GM11168 (cell line): Measurements from ENCODE around the gene ACOT13.
"Not testable (repeated sequence)": the region's sequence is repeated elsewhere in the genome, so short reads cannot be mapped to it uniquely, and the experiment has no call there.

ENCODE experiments used
- in situ Hi-C: fragments of 300-500 bp; cut with MboI; formaldehyde crosslinking; loops from one replicate; pipeline ENCODE4 v1.12.0; 2022; ENCODE audit warnings: low sequenced_read_pairs; ENCODE audit not compliant: unreplicated experiment

The ACOT13 gene

DNA sequence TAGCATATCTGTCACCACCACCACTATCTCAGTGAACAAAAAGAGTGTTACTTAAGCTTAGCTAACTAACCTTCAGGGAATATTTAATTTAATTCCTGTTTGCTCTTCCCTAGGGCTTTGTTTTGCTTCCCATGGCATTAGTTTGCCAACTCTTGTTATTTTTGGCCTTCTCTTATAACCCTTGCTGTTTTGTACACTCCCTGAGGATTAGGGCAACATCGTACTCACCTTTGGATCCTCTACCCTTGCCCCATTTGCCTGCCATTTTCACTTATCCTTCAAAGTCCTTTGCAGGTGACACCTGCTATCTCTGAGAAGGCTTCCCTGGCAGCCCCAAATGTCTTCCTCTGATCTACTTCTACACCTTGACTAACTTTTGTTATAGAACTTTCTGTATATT lies 23.7 kb downstream of the ACOT13 start:
- in situ Hi-C loops, result no loop called here

DNA sequence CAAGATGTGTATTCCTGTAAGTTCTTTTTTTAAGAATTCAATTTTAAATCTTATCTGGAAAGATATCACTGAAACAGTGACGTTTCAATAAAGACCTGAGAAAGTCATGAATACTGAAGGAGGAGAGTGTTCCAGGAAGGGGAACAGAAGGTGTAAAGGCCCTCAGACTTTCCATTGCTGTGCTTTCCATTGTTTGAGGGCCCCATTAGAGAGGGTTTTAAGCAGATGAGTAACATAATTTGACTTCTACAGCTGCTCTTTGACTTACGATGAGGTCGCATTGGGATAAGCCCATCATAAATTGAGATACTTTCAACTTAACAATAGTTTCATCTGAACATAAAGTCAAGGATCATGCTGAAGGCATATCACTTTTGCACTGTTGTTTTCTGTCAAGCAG lies 24.7 kb downstream of the ACOT13 start:
- in situ Hi-C loops, result no loop called here

DNA sequence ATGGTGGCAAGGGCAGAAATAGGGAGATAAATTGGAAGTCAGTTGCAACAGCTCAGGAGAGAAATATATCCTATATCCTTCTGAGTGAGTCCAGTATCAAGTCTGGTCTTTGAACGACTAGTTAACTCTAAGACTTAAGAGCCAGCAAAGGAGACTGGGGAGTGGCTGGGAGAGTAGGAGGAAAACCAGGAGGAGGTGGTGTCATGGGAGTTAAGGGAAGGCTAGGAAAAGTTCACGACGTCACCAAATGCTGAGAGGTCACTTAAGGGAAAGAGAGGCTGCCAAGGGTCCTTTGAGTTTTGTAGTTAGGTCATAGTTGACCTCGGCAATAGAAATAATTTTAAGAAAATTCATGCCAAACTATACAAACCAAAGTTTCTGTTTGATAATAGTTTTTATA lies 25.1 kb downstream of the ACOT13 start:
- in situ Hi-C loops, result no loop called here

DNA sequence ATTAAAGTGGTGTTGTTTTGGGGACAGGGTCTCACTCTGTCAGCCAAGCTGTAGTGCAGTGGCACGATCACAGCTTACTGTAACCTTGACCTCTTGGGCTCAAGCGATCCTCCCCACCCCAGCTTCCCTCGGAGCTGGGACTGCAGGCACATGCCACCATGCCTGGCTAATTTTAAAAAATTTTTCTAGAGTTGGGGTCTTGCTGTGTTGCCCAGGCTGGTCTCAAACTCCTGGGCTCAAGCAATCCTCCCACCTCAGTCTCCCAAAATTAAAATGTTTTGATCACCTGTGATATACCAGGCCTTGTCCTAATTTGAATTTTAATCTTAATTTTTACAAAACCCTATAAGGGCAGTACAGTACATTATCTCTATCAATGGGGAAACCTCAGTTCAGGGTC lies 25.5 kb downstream of the ACOT13 start:
- in situ Hi-C loops, result no loop called here

DNA sequence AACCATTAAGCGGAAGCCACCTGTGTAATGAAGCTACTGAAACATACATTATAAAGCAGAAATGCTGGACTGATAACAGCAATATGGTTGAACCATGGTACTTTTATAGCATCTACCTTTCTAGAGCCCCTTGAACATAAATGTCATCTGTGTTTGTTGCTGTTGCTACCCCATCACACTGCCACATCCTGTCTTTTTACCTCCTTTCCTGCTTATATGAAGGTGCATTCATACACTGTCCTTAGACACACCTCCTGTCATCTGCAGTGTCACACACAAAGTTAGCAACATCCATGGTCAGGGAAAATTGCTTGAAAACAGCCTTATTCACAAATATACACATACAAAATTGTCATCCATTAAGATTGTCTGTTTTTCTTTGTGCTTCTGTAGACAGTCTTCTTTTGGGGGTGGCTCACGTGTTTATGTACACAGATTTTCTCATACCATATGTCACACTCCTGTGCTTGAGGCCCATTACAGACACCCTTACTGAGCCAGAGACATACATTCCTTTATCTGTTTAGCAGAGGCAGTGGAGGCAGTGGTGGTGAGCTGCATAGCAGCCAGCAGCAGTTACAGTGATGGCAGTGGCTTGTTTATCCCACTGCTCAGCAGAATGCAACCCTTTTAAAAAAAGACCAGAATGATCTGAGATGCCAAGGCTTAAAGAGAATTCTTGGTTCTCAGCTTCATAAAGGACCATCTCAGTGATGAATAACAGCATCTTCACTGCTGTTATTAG lies 26.1 kb downstream of the ACOT13 start:
- in situ Hi-C loops, result no loop called here

DNA sequence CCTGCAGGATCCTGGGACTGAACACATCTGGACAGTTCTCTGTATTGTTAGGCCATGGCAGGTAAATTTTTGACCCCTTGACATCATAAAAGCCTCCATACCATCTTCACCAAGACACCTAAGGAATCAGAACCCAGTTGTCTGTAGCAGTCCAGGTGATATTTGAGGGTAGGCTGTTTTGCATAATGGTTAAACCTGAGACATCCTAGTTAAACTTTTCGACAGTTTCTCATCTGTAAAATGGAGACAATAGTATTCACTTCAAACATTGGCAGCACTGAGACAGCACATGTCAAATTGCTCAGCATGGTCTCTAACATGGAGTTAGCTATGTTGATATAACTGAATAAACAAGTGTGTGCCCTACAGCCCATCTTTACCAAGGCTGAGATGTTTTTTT lies 27.3 kb downstream of the ACOT13 start:
- in situ Hi-C loops, result no loop called here

DNA sequence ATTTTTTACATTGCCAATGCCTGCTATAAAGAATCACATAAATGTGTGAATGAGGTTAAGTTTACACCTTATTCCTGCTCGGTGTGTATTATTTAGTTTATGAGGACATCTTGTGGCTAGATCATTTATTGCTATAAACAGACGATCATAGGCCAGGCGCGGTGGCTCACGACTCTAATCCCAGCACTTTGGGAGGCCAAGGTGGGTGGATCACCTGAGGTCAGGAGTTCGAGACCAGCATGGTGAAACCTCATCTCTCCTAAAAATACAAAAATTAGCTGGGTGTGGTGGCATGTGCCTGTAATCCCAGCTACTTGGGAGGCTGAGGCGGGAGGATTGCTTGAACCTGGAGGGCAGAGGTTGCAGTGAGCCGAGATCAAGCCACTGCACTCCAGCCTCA lies 28.8 kb downstream of the ACOT13 start:
- in situ Hi-C loops, result not testable (repeated sequence)

DNA sequence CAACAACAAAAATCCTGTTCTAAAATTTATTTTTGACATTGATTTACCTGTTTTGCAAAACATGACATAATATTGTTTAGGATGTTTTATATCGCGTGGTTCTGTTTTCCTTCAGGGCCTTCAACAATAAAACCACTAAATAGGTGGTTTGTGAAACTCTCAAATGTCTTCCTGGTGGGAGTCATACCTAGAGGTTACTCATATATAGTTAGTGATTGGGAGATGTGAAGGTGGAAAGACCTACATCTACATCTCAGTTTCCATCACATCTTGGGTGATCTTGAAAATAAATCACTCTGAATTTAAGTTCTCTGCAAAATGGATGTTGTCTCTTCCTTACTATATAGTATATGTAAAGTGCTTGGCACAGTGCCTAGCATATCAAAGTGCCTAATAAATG lies 29.2 kb downstream of the ACOT13 start:
- in situ Hi-C loops, result no loop called here

DNA sequence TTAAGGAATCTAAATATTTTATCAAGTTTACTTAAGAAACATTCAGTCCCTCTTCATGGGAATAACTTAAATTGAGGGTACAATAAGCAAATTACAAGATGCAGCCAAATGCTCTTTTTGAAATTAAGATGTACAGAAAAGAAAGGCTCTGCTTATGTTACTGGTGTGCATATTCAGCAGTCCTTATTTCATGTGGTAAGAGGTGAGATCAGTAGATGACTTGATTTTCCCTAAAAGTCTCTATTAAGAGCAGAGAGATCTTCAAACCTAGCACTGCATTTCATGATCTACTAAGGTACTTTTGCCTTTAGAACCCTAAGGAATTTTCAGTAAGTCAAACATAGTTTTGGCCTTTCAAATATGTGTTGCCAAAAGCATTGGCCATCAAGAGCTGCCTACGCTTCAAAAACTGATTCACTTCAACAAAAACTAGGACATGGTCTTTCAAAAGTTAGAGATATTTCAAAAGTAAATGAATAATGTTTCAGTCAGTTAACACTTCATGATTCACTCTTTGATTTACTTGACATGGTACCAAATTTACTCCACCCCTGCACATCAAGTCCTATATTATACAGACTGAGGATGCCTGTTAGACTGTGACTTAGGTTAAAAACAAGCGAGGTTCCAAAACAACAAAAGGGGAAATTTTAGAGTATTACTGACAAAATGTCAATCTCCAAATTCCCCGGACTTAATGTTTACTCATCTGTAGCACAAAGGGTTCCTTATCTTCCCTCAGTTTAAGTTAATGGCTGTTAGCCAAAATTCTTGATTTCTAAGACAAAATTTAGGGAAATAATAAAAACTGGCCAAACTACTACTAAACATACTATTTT lies 32.9 kb downstream of the ACOT13 start:
- in situ Hi-C loops, result loop anchor here (5.0 kb wide), 1 partner anchor 112 kb away; no protein-coding TSS in a partner anchor

DNA sequence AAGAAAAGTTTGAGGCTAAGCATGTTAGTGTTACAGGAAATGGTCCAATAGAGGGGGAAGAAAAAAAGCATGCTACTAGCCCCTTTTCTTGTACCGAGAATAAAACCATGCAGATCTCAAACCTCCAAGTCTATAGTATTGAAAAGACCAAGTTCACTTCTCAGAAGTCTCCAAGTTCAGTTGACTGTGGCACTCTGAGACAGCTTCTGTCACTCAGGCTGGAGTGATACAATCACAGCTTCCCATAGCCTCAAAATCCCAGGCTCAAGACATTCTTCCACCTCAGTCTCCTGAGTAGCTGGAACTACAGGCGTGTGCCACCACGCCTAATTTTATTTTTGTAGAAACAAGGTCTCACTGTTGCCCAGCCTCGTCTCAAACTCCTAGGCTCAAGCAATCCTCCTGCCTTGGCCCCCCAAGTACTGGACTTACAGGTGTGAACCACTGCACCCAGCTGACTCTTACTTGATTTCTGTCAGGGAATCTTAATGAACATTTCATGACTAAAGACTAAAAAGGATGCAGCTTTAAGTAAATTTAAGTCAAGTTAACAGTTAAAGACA lies 35.9 kb downstream of the ACOT13 start:
- in situ Hi-C loops, result loop anchor here (5.0 kb wide), 1 partner anchor 116 kb away; no protein-coding TSS in a partner anchor

DNA sequence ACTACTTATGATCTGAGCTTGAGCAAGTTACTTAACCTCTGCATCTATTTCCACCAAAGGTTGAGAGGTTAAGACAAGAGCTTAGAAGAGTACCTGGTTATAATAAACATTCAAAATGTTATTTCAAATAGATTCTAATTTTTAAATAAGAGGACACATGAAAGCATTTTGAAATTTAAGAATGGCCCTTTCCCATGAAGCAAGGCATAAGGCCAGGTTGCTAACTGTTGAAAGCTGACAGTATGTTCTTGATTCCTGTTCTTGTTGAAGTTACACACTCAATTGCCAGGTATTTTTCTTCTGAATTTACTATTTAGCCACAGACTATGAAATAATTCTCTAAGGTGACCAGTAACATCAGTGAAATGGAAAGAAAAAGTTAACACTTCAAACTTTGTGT lies 37.6 kb downstream of the ACOT13 start:
- in situ Hi-C loops, result loop anchor here (5.0 kb wide), 1 partner anchor 117 kb away; no protein-coding TSS in a partner anchor

DNA sequence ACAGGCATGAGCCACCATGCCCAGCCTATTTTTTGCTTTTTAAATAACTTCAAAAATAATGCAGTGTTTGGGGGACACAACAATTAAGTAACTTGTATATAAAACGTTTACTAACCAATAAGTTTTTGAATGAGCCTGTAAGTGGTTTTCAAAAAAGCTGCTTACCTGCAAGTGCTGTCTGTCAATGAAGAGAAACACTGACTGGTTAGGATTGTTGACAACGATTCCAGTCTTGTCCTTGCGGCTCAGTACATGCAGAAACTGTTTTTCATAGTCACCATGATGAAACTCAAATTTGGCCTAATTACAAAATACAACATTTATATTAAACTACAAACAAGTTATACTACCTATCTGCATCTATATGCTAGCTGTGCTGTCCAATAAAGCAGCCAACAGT lies 41.7 kb downstream of the ACOT13 start:
- in situ Hi-C loops, result no loop called here

DNA sequence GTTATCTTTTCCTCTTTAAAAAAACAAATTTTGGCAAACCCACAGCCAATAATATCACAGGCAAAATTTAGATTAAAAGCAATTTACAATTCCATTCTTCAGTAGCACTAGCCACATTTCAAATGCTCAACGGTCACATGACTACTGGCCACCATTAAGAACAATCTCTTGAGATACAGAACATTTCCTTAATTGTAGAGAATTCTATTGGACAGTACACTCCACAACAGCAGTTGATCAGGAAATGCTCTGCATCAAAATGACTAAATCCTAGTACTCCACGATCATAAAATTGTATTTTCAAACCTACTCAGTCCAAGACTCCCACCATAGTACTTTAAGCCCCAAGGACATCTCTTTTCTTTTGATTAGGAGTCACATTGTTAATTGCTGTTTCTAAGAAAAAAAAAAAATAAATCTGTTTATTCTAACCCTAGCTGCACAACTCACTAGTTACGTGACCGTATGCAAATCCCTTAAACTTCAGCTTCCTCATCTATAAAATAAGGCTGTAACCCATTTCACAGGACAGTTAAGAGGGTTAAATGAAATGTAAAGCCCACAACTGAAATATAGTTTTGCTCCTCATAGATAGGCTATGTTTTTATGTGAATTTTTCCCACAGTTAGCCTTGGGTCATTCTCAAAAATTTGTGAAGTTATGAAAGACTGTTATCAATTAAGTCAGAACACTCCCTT lies 42.3 kb downstream of the ACOT13 start:
- in situ Hi-C loops, result no loop called here

DNA sequence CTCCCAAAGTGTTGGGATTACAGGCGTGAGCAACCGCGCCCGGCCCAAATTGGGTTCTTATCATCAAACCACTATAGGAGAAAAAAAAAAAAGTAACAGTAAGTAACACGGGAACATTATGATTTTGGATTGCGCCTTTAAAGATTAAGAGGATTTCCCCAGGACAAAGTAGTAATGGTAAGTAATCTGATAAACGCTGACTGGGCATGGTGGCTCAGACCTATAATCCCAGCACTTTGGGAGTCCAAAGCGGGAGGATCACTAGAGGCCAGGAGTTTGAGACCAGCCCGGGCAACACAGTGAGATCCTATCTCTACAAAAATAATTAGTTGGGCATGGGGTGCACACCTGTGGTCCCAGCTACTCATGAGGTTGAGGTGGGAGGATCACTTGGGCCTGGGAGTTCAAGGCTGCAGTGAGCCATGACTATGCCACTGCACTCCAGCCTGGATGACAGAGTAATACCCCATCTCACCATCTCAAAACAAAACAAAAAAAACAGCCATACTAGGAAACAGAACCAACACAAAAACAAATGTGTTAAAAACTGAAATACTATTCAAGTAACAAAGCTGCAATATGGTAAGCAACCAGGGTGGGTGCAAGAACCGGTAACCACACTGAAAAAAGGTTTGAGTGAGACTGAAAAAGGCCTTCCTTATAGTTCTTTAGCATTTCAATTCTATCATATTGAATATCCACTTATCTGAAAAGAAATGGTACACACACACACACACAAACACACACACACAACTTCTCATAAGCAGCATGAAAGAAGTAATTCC lies 43.8 kb downstream of the ACOT13 start:
- in situ Hi-C loops, result no loop called here

DNA sequence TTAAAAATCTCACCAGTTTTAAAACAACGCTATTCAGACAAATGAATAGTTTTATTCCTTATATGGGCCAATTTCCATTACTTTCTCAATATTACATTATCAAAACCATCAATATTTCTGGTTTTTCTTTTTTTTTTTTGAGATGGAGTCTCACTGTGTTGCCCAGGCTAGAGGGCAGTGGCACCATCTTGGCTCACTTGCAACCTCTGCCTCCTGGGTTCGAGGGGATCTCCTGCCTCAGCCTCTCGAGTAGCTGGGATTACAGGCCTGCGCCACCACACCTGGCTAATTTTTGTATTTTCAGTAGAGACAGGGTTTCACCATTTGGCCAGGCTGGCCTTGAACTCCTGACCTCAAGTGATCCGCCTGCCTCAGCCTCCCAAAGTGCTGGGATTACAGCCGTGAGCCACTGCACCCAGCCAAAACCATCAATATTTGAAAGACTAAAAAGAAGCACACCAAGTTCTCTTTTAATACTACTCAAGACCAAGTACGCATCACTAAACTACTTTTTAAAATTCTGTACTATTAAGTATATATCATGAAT lies 49.8 kb downstream of the ACOT13 start:
- in situ Hi-C loops, result not testable (repeated sequence)

DNA sequence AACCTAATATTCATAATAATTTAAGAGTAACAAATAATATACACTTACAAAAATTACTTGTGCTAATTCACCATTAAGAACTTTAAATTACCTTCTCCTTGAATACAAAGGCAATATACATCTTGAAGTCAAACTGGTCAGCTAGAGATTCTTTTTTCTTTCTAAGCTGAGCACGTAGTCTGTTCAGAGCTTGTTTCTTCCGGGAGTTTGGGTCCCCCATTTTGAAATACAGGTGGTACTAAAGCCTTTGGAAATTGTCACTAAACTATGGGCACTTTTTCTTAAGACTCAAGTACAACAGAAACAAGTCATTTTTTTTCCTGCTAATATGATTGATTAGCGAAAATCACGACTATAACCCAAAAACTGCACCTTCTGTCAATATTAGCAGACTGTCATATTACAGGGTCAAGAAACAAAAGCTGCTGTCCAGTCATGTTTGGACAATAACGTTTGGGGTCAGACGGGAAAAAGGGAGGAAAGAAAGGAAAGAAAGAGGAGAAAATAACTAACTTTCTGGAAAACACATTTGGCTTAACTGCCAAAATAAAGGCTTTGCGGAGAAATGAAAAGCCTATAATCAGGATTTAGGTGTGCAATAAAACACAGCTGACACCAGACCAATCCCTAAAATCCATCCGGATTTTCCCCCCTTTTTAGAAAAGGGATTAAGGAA lies 51.7 kb downstream of the ACOT13 start:
- in situ Hi-C loops, result no loop called here

DNA sequence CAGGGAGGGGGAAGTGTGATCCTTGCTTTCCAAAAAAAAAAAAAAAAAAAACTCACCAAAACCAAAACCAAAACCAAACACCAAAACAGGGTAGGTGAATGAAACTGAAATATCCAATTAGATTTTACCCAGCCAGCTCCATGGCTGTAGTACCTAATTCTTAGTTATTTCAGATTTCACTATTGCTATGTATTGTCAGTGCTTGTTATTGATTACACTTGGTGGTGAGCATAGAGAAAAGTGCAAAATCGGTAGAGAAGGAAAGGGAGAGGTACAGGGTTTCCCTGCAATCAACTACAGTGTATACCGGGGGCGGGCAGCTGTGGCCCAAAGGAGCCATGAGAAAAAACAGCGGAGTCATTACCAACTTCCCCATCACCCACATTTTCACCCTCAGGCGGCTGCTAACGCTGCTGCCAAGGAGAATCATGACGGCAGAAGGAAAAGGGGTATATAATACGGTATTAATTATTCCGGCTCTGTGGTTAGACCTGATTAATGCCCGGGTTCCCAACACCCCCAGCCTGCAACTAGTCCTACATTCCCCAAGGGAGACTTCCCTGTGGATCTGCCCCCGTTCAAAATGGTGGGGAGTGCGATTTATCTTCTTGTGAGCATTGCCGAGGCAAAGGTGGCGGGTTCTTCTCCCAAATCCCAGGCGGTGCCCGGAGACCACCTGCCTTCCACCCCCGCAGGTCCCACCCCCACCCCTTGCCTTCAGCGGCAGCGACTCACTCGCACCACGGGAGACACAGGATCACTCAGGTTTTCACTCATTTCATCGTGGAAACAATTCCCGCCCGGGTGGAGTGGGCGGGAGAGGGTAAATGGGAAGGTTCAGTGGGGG lies 52.5 kb downstream of the ACOT13 start, which contains the start of gene C6orf62:
Gene C6orf62, minus strand, starts transcription at position 30 of the 847 bp plus-strand sequence. CDS start 486 bp downstream, outside the sequence.
- in situ Hi-C loops, result no loop called here

DNA sequence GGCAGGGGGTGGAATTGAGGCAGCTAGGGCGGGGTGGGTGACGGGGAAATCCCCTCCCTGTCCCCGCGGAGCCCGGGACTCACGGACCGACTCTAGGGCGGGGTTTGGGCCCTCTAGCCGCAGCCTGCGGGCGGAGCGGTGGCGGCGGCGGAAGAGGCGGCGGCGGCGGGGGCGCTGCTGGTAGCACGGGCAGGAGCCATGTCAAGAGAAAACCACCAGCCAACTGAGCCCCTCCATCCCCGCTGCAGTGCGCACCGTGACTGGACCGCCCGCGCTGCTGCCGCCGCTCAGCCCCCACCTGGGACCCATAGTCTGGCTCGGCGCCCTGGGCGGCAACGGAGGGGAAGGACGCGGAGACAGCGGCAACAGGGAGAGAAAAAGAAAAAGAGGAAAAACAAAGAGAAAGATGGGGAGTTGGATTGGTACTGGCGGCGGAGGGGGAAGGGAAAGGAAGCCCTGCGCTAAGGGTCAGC lies 53.3 kb downstream of the ACOT13 start:
- in situ Hi-C loops, result no loop called here
